ENCODE measurements around the gene TMEM192.

TMEM192 gene

GRCh38 chr4:165059386-165059785 lies 53.3 kb downstream of the TMEM192 start:
- TF ChIP-seq, protein P1, sequence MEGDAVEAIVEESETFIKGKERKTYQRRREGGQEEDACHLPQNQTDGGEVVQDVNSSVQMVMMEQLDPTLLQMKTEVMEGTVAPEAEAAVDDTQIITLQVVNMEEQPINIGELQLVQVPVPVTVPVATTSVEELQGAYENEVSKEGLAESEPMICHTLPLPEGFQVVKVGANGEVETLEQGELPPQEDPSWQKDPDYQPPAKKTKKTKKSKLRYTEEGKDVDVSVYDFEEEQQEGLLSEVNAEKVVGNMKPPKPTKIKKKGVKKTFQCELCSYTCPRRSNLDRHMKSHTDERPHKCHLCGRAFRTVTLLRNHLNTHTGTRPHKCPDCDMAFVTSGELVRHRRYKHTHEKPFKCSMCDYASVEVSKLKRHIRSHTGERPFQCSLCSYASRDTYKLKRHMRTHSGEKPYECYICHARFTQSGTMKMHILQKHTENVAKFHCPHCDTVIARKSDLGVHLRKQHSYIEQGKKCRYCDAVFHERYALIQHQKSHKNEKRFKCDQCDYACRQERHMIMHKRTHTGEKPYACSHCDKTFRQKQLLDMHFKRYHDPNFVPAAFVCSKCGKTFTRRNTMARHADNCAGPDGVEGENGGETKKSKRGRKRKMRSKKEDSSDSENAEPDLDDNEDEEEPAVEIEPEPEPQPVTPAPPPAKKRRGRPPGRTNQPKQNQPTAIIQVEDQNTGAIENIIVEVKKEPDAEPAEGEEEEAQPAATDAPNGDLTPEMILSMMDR (IDR thresholded peaks at IDR 0.05; ENCODE audit: insufficient read depth, low read length, missing control alignments), result no peak
- DNase-seq (ENCODE audit: low read depth, low spot score), result no peak
- CTCF ChIA-PET, result no interaction called here
- POLR2A ChIA-PET, result no interaction called here
- no peak overlapping the region for H3K4me3 ChIP-seq (ENCODE audit: low read depth, low read length)

- ChIA-PET CTCF (no interaction called here), POLR2A (no interaction called here)
Measured at GRCh38 chr4:165058666-165059065, 54.0 kb downstream of the TMEM192 start.

GRCh38 chr4:165055601-165056000 lies 57.1 kb downstream of the TMEM192 start:
- no peak overlapping the region for H3K4me3 ChIP-seq (ENCODE audit: low read depth, low read length)
- DNase-seq (ENCODE audit: low read depth, low spot score), result no peak
- TF ChIP-seq, protein P1 (IDR thresholded peaks at IDR 0.05; ENCODE audit: insufficient read depth, low read length, missing control alignments), result no peak
- POLR2A ChIA-PET, result no interaction called here
- CTCF ChIA-PET, result no interaction called here

More at GRCh38 chr4:165058666-165059065, 54.0 kb downstream of the TMEM192 start:
- TF ChIP-seq, protein P1 (IDR thresholded peaks at IDR 0.05; ENCODE audit: insufficient read depth, low read length, missing control alignments), result no peak
- no peak overlapping the region for H3K4me3 ChIP-seq (ENCODE audit: low read depth, low read length)
- DNase-seq (ENCODE audit: low read depth, low spot score), result no peak

GRCh38 chr4:165053645-165054044 lies 59.0 kb downstream of the TMEM192 start, which contains the start of gene TRIM75:
TRIM75 (plus strand) TSS chr4:165053866; CDS start chr4:165059148, 5,282 bp downstream.
- no peak within 1 kb of the TSS for H3K4me3 ChIP-seq (ENCODE audit: low read depth, low read length)
- ChIA-PET POLR2A (no interaction called here), CTCF (no interaction called here)
- no peak for DNase-seq (ENCODE audit: low read depth, low spot score)
- TF ChIP-seq, protein P1 (IDR thresholded peaks at IDR 0.05; ENCODE audit: insufficient read depth, low read length, missing control alignments), result no peak

GRCh38 chr4:165052627-165053026 lies 60.0 kb downstream of the TMEM192 start:
- no peak overlapping the region for H3K4me3 ChIP-seq (ENCODE audit: low read depth, low read length)
- TF ChIP-seq, protein P1 (IDR thresholded peaks at IDR 0.05; ENCODE audit: insufficient read depth, low read length, missing control alignments), result no peak
- no peak for DNase-seq (ENCODE audit: low read depth, low spot score)
- POLR2A ChIA-PET, result interaction anchor here (0.6 kb wide), 1 partner anchor 44 kb away, joined by 5 read pairs; no protein-coding TSS in a partner anchor
- CTCF ChIA-PET, result no interaction called here

GRCh38 chr4:165048170-165048569 lies 64.5 kb downstream of the TMEM192 start:
- ChIA-PET CTCF (interaction anchor here (0.9 kb wide), 1 partner anchor 268 kb away, joined by 4 read pairs; no protein-coding TSS in a partner anchor), POLR2A (no interaction called here)
- H3K4me3 ChIP-seq (ENCODE audit: low read depth, low read length), result no peak overlapping the region
- TF ChIP-seq, protein P1 (IDR thresholded peaks at IDR 0.05; ENCODE audit: insufficient read depth, low read length, missing control alignments), result no peak
- no peak for DNase-seq (ENCODE audit: low read depth, low spot score)
